ENCODE measurements around the gene SOX13.

DNA sequence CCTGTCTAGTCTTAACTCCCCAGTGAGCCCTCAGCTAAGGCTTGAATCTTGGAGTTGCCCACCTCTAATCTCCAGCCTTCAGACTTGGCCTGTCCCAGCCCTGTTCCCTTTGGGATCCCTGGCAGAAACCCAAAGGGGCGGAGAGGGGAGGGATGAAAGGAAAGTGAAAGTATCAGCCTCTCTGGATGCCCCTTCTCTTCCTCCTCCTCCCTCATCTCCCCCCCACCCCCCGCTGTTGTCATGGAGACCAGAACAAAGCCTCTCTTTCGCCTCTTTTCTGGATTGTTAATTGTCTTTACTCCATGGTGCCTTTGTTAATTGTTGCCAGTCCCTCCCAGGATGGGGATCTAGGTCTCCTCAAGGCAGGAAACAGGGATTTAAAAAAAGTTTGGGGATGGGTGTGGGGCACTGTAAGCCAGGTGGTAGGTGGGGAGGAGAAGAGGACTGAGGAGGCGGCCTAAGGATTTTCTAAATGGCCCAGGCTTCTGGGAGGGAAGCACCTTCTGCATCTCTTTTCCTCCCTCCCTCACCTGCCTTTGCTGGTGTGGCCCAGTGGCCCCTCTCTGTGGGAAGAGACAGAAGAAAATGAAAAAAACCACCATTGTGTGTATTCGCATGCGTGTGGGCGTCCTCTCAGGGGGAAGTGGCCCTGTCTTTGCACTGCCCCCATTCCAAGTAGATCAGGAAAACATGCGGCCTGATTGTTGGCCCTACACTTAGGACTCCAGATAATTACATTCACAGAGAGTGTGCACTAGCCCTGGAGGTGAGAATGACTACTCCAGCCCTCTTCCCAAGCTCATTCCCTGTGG lies 7.5 kb upstream of the SOX13 start:
- no peak for TF ChIP-seq POLR2A (IDR thresholded peaks at IDR 0.05)
- TF ChIP-seq, protein P1, sequence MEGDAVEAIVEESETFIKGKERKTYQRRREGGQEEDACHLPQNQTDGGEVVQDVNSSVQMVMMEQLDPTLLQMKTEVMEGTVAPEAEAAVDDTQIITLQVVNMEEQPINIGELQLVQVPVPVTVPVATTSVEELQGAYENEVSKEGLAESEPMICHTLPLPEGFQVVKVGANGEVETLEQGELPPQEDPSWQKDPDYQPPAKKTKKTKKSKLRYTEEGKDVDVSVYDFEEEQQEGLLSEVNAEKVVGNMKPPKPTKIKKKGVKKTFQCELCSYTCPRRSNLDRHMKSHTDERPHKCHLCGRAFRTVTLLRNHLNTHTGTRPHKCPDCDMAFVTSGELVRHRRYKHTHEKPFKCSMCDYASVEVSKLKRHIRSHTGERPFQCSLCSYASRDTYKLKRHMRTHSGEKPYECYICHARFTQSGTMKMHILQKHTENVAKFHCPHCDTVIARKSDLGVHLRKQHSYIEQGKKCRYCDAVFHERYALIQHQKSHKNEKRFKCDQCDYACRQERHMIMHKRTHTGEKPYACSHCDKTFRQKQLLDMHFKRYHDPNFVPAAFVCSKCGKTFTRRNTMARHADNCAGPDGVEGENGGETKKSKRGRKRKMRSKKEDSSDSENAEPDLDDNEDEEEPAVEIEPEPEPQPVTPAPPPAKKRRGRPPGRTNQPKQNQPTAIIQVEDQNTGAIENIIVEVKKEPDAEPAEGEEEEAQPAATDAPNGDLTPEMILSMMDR (IDR thresholded peaks at IDR 0.05 in 4 of 5, conservative IDR thresholded peaks at IDR 0.05 in 1 of 5) = no peak

Data from gastrocnemius medialis (tissue), 4 donors.